ENCODE results near the gene SCD5.

SCD5 gene

GRCh38 chr4:82661181-82661992 lies 137.2 kb downstream of the SCD5 start:
- DNase-seq (ENCODE audit: low read depth, low spot score): no peak
- no CpG with 5 or more reads among the region's 6 CpGs for WGBS (ENCODE audit: insufficient coverage, insufficient read length)
- H3K36me3 ChIP-seq (ENCODE audit: control insufficient read depth, insufficient read depth, low read length): no peaks in the 10 kb centered on the region
- no peaks in the 10 kb centered on the region for H3K27me3 ChIP-seq (ENCODE audit: control insufficient read depth, insufficient read depth, low read length)
- H3K4me1 ChIP-seq (ENCODE audit: control insufficient read depth, insufficient read depth, low read length): no peaks in the 10 kb centered on the region
- H3K9me3 ChIP-seq (ENCODE audit: control insufficient read depth, insufficient read depth, low read length): no peaks in the 10 kb centered on the region
- no peak overlapping the region for H3K4me3 ChIP-seq (ENCODE audit: low read length)
- H3K27ac ChIP-seq (ENCODE audit: low read length): no peak overlapping the region

- no peak for DNase-seq (ENCODE audit: low read depth, low spot score)
- WGBS (ENCODE audit: insufficient coverage, insufficient read length): no CpG with 5 or more reads among the region's 4 CpGs
- H3K27ac ChIP-seq (ENCODE audit: low read length): no peak overlapping the region
Observed at GRCh38 chr4:82652062-82652461, 146.5 kb downstream of the SCD5 start.

GRCh38 chr4:82650868-82651267 lies 147.7 kb downstream of the SCD5 start:
- no peaks in the 10 kb centered on the region for H3K9me3 ChIP-seq (ENCODE audit: control insufficient read depth, insufficient read depth, low read length)
- no peak overlapping the region for H3K4me3 ChIP-seq (ENCODE audit: low read length)
- H3K27ac ChIP-seq (ENCODE audit: low read length): no peak overlapping the region
- no peak for DNase-seq (ENCODE audit: low read depth, low spot score)
- no peaks in the 10 kb centered on the region for H3K27me3 ChIP-seq (ENCODE audit: control insufficient read depth, insufficient read depth, low read length)
- H3K36me3 ChIP-seq (ENCODE audit: control insufficient read depth, insufficient read depth, low read length): no peaks in the 10 kb centered on the region
- no peaks in the 10 kb centered on the region for H3K4me1 ChIP-seq (ENCODE audit: control insufficient read depth, insufficient read depth, low read length)

More at GRCh38 chr4:82652062-82652461, 146.5 kb downstream of the SCD5 start:
- Histone ChIP-seq H3K9me3 (ENCODE audit: control insufficient read depth, insufficient read depth, low read length) (no peaks in the 10 kb centered on the region), H3K36me3 (ENCODE audit: control insufficient read depth, insufficient read depth, low read length) (no peaks in the 10 kb centered on the region), H3K4me1 (ENCODE audit: control insufficient read depth, insufficient read depth, low read length) (no peaks in the 10 kb centered on the region), H3K4me3 (ENCODE audit: low read length) (no peak overlapping the region), H3K27me3 (ENCODE audit: control insufficient read depth, insufficient read depth, low read length) (no peaks in the 10 kb centered on the region)

- DNase-seq (ENCODE audit: low read depth, low spot score): no peak
- H3K27me3 ChIP-seq (ENCODE audit: control insufficient read depth, insufficient read depth, low read length): no peaks in the 10 kb centered on the region
- no CpG with 5 or more reads among the region's 3 CpGs for WGBS (ENCODE audit: insufficient coverage, insufficient read length)
- H3K4me3 ChIP-seq (ENCODE audit: low read length): no peak overlapping the region
- H3K36me3 ChIP-seq (ENCODE audit: control insufficient read depth, insufficient read depth, low read length): no peaks in the 10 kb centered on the region
- no peak overlapping the region for H3K27ac ChIP-seq (ENCODE audit: low read length)
- H3K9me3 ChIP-seq (ENCODE audit: control insufficient read depth, insufficient read depth, low read length): no peaks in the 10 kb centered on the region
- H3K4me1 ChIP-seq (ENCODE audit: control insufficient read depth, insufficient read depth, low read length): no peaks in the 10 kb centered on the region
Observed at GRCh38 chr4:82648356-82648755, 150.2 kb downstream of the SCD5 start.

GRCh38 chr4:82645936-82646565 lies 152.5 kb downstream of the SCD5 start:
- Histone ChIP-seq H3K27ac (ENCODE audit: low read length) (no peak overlapping the region), H3K4me3 (ENCODE audit: low read length) (no peak overlapping the region), H3K9me3 (ENCODE audit: control insufficient read depth, insufficient read depth, low read length) (no peaks in the 10 kb centered on the region), H3K4me1 (ENCODE audit: control insufficient read depth, insufficient read depth, low read length) (no peaks in the 10 kb centered on the region), H3K36me3 (ENCODE audit: control insufficient read depth, insufficient read depth, low read length) (no peaks in the 10 kb centered on the region), H3K27me3 (ENCODE audit: control insufficient read depth, insufficient read depth, low read length) (no peaks in the 10 kb centered on the region)
- WGBS (ENCODE audit: insufficient coverage, insufficient read length): no CpG with 5 or more reads among the region's 5 CpGs
- DNase-seq (ENCODE audit: low read depth, low spot score): no peak

- WGBS (ENCODE audit: insufficient coverage, insufficient read length): no CpG with 5 or more reads among the region's 4 CpGs
- Histone ChIP-seq H3K36me3 (ENCODE audit: control insufficient read depth, insufficient read depth, low read length) (no peaks in the 10 kb centered on the region), H3K27me3 (ENCODE audit: control insufficient read depth, insufficient read depth, low read length) (no peaks in the 10 kb centered on the region), H3K4me3 (ENCODE audit: low read length) (no peak overlapping the region), H3K4me1 (ENCODE audit: control insufficient read depth, insufficient read depth, low read length) (no peaks in the 10 kb centered on the region), H3K27ac (ENCODE audit: low read length) (no peak overlapping the region), H3K9me3 (ENCODE audit: control insufficient read depth, insufficient read depth, low read length) (no peaks in the 10 kb centered on the region)
- no peak for DNase-seq (ENCODE audit: low read depth, low spot score)
Observed at GRCh38 chr4:82644734-82645126, 153.9 kb downstream of the SCD5 start.

- no peak overlapping the region for H3K27ac ChIP-seq (ENCODE audit: low read length)
- H3K9me3 ChIP-seq (ENCODE audit: control insufficient read depth, insufficient read depth, low read length): no peaks in the 10 kb centered on the region
- no CpG with 5 or more reads among the region's 5 CpGs for WGBS (ENCODE audit: insufficient coverage, insufficient read length)
- no peak overlapping the region for H3K4me3 ChIP-seq (ENCODE audit: low read length)
- H3K36me3 ChIP-seq (ENCODE audit: control insufficient read depth, insufficient read depth, low read length): no peaks in the 10 kb centered on the region
- H3K4me1 ChIP-seq (ENCODE audit: control insufficient read depth, insufficient read depth, low read length): no peaks in the 10 kb centered on the region
- no peaks in the 10 kb centered on the region for H3K27me3 ChIP-seq (ENCODE audit: control insufficient read depth, insufficient read depth, low read length)
- no peak for DNase-seq (ENCODE audit: low read depth, low spot score)
Observed at GRCh38 chr4:82643994-82644733, 154.4 kb downstream of the SCD5 start.

- Histone ChIP-seq H3K27ac (ENCODE audit: low read length) (no peak overlapping the region), H3K27me3 (ENCODE audit: control insufficient read depth, insufficient read depth, low read length) (no peaks in the 10 kb centered on the region), H3K4me3 (ENCODE audit: low read length) (no peak overlapping the region), H3K36me3 (ENCODE audit: control insufficient read depth, insufficient read depth, low read length) (no peaks in the 10 kb centered on the region), H3K9me3 (ENCODE audit: control insufficient read depth, insufficient read depth, low read length) (no peaks in the 10 kb centered on the region), H3K4me1 (ENCODE audit: control insufficient read depth, insufficient read depth, low read length) (no peaks in the 10 kb centered on the region)
- no CpG with 5 or more reads among the region's 7 CpGs for WGBS (ENCODE audit: insufficient coverage, insufficient read length)
- DNase-seq (ENCODE audit: low read depth, low spot score): no peak
Observed at GRCh38 chr4:82642331-82642730, 156.3 kb downstream of the SCD5 start.

GRCh38 chr4:82640540-82640939 lies 158.1 kb downstream of the SCD5 start:
- no peaks in the 10 kb centered on the region for H3K4me1 ChIP-seq (ENCODE audit: control insufficient read depth, insufficient read depth, low read length)
- no peak overlapping the region for H3K4me3 ChIP-seq (ENCODE audit: low read length)
- no peaks in the 10 kb centered on the region for H3K36me3 ChIP-seq (ENCODE audit: control insufficient read depth, insufficient read depth, low read length)
- H3K27ac ChIP-seq (ENCODE audit: low read length): no peak overlapping the region
- H3K27me3 ChIP-seq (ENCODE audit: control insufficient read depth, insufficient read depth, low read length): no peaks in the 10 kb centered on the region
- no peak for DNase-seq (ENCODE audit: low read depth, low spot score)
- H3K9me3 ChIP-seq (ENCODE audit: control insufficient read depth, insufficient read depth, low read length): no peaks in the 10 kb centered on the region
- WGBS (ENCODE audit: insufficient coverage, insufficient read length): no CpG with 5 or more reads among the region's 5 CpGs

GRCh38 chr4:82639971-82640370 lies 158.6 kb downstream of the SCD5 start:
- Histone ChIP-seq H3K27me3 (ENCODE audit: control insufficient read depth, insufficient read depth, low read length) (no peaks in the 10 kb centered on the region), H3K9me3 (ENCODE audit: control insufficient read depth, insufficient read depth, low read length) (no peaks in the 10 kb centered on the region), H3K4me1 (ENCODE audit: control insufficient read depth, insufficient read depth, low read length) (no peaks in the 10 kb centered on the region), H3K4me3 (ENCODE audit: low read length) (no peak overlapping the region), H3K27ac (ENCODE audit: low read length) (no peak overlapping the region), H3K36me3 (ENCODE audit: control insufficient read depth, insufficient read depth, low read length) (no peaks in the 10 kb centered on the region)
- no CpG with 5 or more reads among the region's 8 CpGs for WGBS (ENCODE audit: insufficient coverage, insufficient read length)
- no peak for DNase-seq (ENCODE audit: low read depth, low spot score)
